ENCODE results near the gene FBXL13.

Gene FBXL13

DNA sequence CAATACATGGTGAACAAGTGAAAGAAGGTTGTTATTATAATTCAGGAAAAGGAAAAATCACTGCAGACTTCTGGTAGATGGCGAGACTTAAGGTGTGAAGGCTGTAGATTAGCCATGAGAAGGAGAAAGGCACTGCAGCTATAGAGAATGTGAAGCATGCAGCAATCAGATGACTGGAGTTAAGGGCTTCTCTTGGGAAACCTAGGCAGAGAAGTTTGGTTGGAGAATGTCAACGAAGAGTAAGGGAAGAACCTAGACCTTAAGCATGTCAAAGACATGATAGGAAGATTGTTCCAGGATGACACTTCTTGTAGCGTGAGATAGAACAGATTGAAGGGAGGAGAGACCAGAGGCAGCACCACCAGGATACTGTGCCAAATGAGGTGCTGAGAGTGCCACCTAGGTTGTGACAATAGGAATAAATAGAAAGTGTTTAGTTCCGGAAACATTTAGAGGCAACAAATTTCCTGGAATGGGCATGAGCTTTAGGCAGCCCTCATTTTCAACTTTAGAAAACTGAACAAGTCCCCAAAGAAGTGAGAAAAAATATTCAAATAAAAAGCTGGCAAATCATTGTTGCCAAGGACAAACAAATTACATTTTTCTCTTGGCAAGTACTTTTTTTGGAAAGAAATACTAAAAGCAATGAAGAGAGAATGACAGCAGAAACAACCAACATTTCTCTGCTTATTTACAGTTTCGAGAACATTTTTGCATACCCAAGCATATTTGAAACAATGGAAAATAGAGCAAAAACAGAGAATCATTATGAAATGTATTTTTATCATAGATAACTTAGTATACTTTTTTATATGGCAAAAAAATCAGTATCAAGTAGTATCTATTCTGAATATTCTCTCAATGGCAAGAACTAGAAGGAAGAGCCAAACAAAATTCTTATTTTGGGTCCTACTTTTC, 156.9 kb downstream of the FBXL13 start:
- no peaks in the 10 kb centered on the region for H3K27me3 ChIP-seq (ENCODE audit: insufficient read depth, poor library complexity, severe bottlenecking)
- no peak for TF ChIP-seq REST (IDR thresholded peaks at IDR 0.05; ENCODE audit: insufficient replicate concordance, low read depth)
- H3K27ac ChIP-seq (replicated peaks) = no peak overlapping the region
- no peak overlapping the region for H3K4me3 ChIP-seq (replicated peaks; ENCODE audit: insufficient read depth, low read length)
- DNase-seq (ENCODE audit: low read depth in 1 of 2, low spot score in 1 of 2) = no peak

- no peak for DNase-seq (ENCODE audit: low read depth in 1 of 2, low spot score in 1 of 2)
- H3K4me3 ChIP-seq (replicated peaks; ENCODE audit: insufficient read depth, low read length) = no peak overlapping the region
- H3K27ac ChIP-seq (replicated peaks) = no peak overlapping the region
- TF ChIP-seq GABPA (IDR thresholded peaks at IDR 0.05; ENCODE audit: low read depth) = no peak
- TF ChIP-seq POLR2AphosphoS5 (IDR thresholded peaks at IDR 0.05; ENCODE audit: low read depth) = no peak
- no peak for TF ChIP-seq REST (IDR thresholded peaks at IDR 0.05; ENCODE audit: insufficient replicate concordance, low read depth)
- no peak for TF ChIP-seq SPI1 (IDR thresholded peaks at IDR 0.05; ENCODE audit: borderline replicate concordance, low read depth)
- TF ChIP-seq, protein P1, sequence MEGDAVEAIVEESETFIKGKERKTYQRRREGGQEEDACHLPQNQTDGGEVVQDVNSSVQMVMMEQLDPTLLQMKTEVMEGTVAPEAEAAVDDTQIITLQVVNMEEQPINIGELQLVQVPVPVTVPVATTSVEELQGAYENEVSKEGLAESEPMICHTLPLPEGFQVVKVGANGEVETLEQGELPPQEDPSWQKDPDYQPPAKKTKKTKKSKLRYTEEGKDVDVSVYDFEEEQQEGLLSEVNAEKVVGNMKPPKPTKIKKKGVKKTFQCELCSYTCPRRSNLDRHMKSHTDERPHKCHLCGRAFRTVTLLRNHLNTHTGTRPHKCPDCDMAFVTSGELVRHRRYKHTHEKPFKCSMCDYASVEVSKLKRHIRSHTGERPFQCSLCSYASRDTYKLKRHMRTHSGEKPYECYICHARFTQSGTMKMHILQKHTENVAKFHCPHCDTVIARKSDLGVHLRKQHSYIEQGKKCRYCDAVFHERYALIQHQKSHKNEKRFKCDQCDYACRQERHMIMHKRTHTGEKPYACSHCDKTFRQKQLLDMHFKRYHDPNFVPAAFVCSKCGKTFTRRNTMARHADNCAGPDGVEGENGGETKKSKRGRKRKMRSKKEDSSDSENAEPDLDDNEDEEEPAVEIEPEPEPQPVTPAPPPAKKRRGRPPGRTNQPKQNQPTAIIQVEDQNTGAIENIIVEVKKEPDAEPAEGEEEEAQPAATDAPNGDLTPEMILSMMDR (IDR thresholded peaks at IDR 0.05; ENCODE audit: insufficient read depth, low read length) = no peak
- H3K27me3 ChIP-seq (ENCODE audit: insufficient read depth, poor library complexity, severe bottlenecking) = no peaks in the 10 kb centered on the region
Observed at GRCh38 chr7:102916881-102917280, 157.7 kb downstream of the FBXL13 start.

GRCh38 chr7:102916426-102916825, 158.2 kb downstream of the FBXL13 start:
- Histone ChIP-seq H3K4me3 (replicated peaks; ENCODE audit: insufficient read depth, low read length) (no peak overlapping the region), H3K27ac (replicated peaks) (no peak overlapping the region), H3K27me3 (ENCODE audit: insufficient read depth, poor library complexity, severe bottlenecking) (no peaks in the 10 kb centered on the region)
- no peak for DNase-seq (ENCODE audit: low read depth in 1 of 2, low spot score in 1 of 2)
- TF ChIP-seq SPI1 (IDR thresholded peaks at IDR 0.05; ENCODE audit: borderline replicate concordance, low read depth) (no peak), GABPA (IDR thresholded peaks at IDR 0.05; ENCODE audit: low read depth) (no peak)

DNA sequence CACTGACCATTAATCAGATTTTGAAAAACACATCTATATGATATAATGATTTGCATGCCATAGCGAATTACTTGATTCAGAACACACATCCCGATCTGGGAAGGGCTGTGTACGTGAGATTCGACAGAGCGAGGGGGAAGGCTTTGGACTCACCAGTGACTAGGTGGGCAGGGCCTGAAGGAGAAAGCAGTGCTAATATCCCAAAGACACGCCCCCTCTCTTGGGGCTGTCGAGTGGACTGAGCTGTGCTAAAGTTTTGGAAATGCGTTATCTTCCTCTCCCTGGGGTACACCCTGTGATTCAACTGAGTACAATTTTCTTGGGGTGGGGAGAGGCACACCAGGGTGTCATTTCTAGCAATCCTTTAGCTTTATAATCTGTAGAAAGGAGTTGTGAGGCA, 160.0 kb downstream of the FBXL13 start:
- no peak overlapping the region for H3K4me3 ChIP-seq (replicated peaks; ENCODE audit: insufficient read depth, low read length)
- no peak overlapping the region for H3K27ac ChIP-seq (replicated peaks)
- TF ChIP-seq GABPA (IDR thresholded peaks at IDR 0.05; ENCODE audit: low read depth) = no peak
- TF ChIP-seq SPI1 (IDR thresholded peaks at IDR 0.05; ENCODE audit: borderline replicate concordance, low read depth) = no peak
- TF ChIP-seq POLR2AphosphoS5 (IDR thresholded peaks at IDR 0.05; ENCODE audit: low read depth) = no peak
- TF ChIP-seq REST (IDR thresholded peaks at IDR 0.05; ENCODE audit: insufficient replicate concordance, low read depth) = no peak
- TF ChIP-seq, protein P1 (IDR thresholded peaks at IDR 0.05; ENCODE audit: insufficient read depth, low read length) = no peak
- no peaks in the 10 kb centered on the region for H3K27me3 ChIP-seq (ENCODE audit: insufficient read depth, poor library complexity, severe bottlenecking)
- DNase-seq (ENCODE audit: low read depth in 1 of 2, low spot score in 1 of 2) = no peak
